GM12878 (cell line): ENCODE data around the gene B4GALT1. TPM values are rescaled to one million over a fixed set of nuclear protein-coding genes. Genes with fewer than 3 reads are reported as not detected.

Source experiments
- ATAC-seq: fragments of 200-7000 bp; cut with Tn5 transposase; 3 replicates; pipeline ENCODE4 v1.9.1; 2020; ENCODE audit warnings: mild to moderate bottlenecking, moderate library complexity
- BruUV-seq: library from RNA; stranded (reverse); fragments of 400-500 nt; replicated peaks from 2 replicates; lab custom pipeline; 2021; lab: Mats Ljungman, UMichigan
- CTCF ChIA-PET: fragments of 300-600 bp; sonication (Branson Sonifier 250); formaldehyde crosslinking; extraction: SDS; loops from one replicate; lab custom pipeline; 2021; ENCODE audit warnings: inconsistent platforms; lab: Yijun Ruan, JAX
- POLR2A ChIA-PET: fragments of 350-600 bp; formaldehyde crosslinking; extraction: SDS; loops from one replicate; lab custom pipeline; 2021; ENCODE audit warnings: inconsistent platforms; lab: Charles Lee
- RAD21 ChIA-PET: fragments of 300-600 bp; sonication (Branson Sonifier 250); formaldehyde crosslinking; loops from one replicate; lab custom pipeline; 2023; ENCODE audit warnings: antibody characterized with exemption; ENCODE audit not compliant: unreplicated experiment; lab: Charles Lee
- SMC1A ChIA-PET: fragments of 300-600 bp; sonication (Branson Sonifier 250); formaldehyde crosslinking; loops from one replicate; lab custom pipeline; 2023; ENCODE audit not compliant: unreplicated experiment, uncharacterized antibody; lab: Charles Lee
- DNase-seq: peaks from one replicate; pipeline ENCODE4 v3.0.0-alpha.2; 2011; ENCODE audit warnings: low read depth, low spot score
- FAIRE-seq: peaks from 3 replicates; lab custom pipeline; 2011; peaks lifted over from hg19 to GRCh38; lab: Jason Lieb, UNC
- H2AFZ ChIP-seq: 2 replicates; pipeline ENCODE4 v1.6.0; 2011; ENCODE audit warnings: low read depth, low read length, control low read depth; ENCODE audit not compliant: control insufficient read depth
- H3K27ac ChIP-seq: 2 replicates; pipeline ENCODE4 v1.5.1; 2011; ENCODE audit warnings: control low read depth; ENCODE audit not compliant: control insufficient read depth, insufficient read depth
- H3K27me3 ChIP-seq, 2 experiments: replicated peaks in 1 of 2; 2 replicates each; pipeline versions ENCODE4 v1.6.0 to v1.6.1; 2011; ENCODE audit warnings: low read length in 1 of 2; ENCODE audit not compliant: control insufficient read depth in 2 of 2, insufficient read depth in 2 of 2
- H3K36me3 ChIP-seq, 2 experiments: 2 replicates each; pipeline ENCODE4 v1.5.1; 2011; ENCODE audit warnings: low read length in 1 of 2; ENCODE audit not compliant: control insufficient read depth in 2 of 2, insufficient read depth in 2 of 2
- H3K4me1 ChIP-seq: 2 replicates; pipeline ENCODE4 v1.6.1; 2011; ENCODE audit warnings: mild to moderate bottlenecking, low read length, moderate library complexity, mixed read lengths; ENCODE audit not compliant: control insufficient read depth, insufficient read depth
- H3K4me2 ChIP-seq: 2 replicates; pipeline ENCODE4 v1.6.0; 2011; ENCODE audit warnings: control low read depth; ENCODE audit not compliant: control insufficient read depth, insufficient read depth
- H3K4me3 ChIP-seq: fragments of 200-600 bp; sonication (generic); 2 replicates; pipeline ENCODE4 v1.5.1; 2016
- H3K79me2 ChIP-seq: 2 replicates; pipeline ENCODE4 v1.6.0; 2011; ENCODE audit warnings: low read length; ENCODE audit not compliant: control insufficient read depth, insufficient read depth
- H3K9ac ChIP-seq: 2 replicates; pipeline ENCODE4 v1.8.0; 2011; ENCODE audit warnings: low read length, control low read depth, mixed read lengths; ENCODE audit not compliant: control insufficient read depth, insufficient read depth
- H3K9me3 ChIP-seq: replicated peaks from 3 replicates; pipeline ENCODE4 v1.5.1; 2011; ENCODE audit warnings: mild to moderate bottlenecking, low read length; ENCODE audit not compliant: control insufficient read depth, insufficient read depth
- H4K20me1 ChIP-seq: 2 replicates; pipeline ENCODE4 v1.6.0; 2011; ENCODE audit not compliant: control insufficient read depth, insufficient read depth
- BRCA1 ChIP-seq: IDR thresholded peaks from 2 replicates; pipeline ENCODE4 v1.6.1; 2011; ENCODE audit warnings: low read depth, low read length, improper control_type of control experiment
- EED ChIP-seq: sonication (generic); IDR thresholded peaks from 2 replicates; pipeline ENCODE4 v1.6.1; 2016; ENCODE audit warnings: antibody characterized with exemption, low read depth
- ESRRA ChIP-seq: IDR thresholded peaks from 2 replicates; pipeline ENCODE4 v1.6.1; 2012; ENCODE audit warnings: mild to moderate bottlenecking, low read length, improper control_type of control experiment
- ETV6 ChIP-seq, 2 experiments: fragments of 450-650 bp in 1 of 2; IDR thresholded peaks in 1 of 2; conservative IDR thresholded peaks in 1 of 2; 2 replicates each; pipeline ENCODE4 v1.6.1; 2014; ENCODE audit warnings: antibody characterized with exemption in 1 of 2, borderline replicate concordance in 1 of 2, low read depth in 1 of 2, mild to moderate bottlenecking in 1 of 2, moderate library complexity in 1 of 2
- GATAD2B ChIP-seq: fragments of 450-650 bp; conservative IDR thresholded peaks from 2 replicates; pipeline ENCODE4 v1.6.1; 2017; ENCODE audit warnings: low read depth, mild to moderate bottlenecking, moderate library complexity
- IRF5 ChIP-seq: fragments of 450-650 bp; IDR thresholded peaks from 2 replicates; pipeline ENCODE4 v1.6.1; 2017; ENCODE audit warnings: borderline replicate concordance
- PAX5 ChIP-seq: IDR thresholded peaks from 2 replicates; pipeline ENCODE4 v1.6.1; 2011; ENCODE audit warnings: low read depth, low read length, borderline replicate concordance
- RELA ChIP-seq: fragments of 450-650 bp; IDR thresholded peaks from 2 replicates; pipeline ENCODE4 v1.8.0; 2014; ENCODE audit warnings: borderline replicate concordance; ENCODE audit not compliant: partially characterized antibody
- ZBTB4 ChIP-seq: fragments of 450-650 bp; formaldehyde crosslinking; IDR thresholded peaks from 2 replicates; pipeline ENCODE4 v1.4.0; 2022; ENCODE audit warnings: mild to moderate bottlenecking, moderate library complexity
- ZBTB40 ChIP-seq: fragments of 450-650 bp; IDR thresholded peaks from 2 replicates; pipeline ENCODE4 v1.6.1; 2016; ENCODE audit warnings: mild to moderate bottlenecking, moderate library complexity, borderline replicate concordance
- WGBS: methylation state at CpG from one replicate; pipeline ENCODE4 v1.1.6; 2016; ENCODE audit warnings: low lambda C conversion rate; ENCODE audit not compliant: insufficient replicate concordance, insufficient coverage; ENCODE audit errors: missing lambda C conversion rate; 5-methylcytosine and 5-hydroxymethylcytosine counted together
- in situ Hi-C: fragments of 300-500 bp; cut with MboI; formaldehyde crosslinking; loops from 9 replicates; pipeline ENCODE4 v1.14.3; 2018; ENCODE audit warnings: mixed read lengths
- intact Hi-C: fragments of 100-400 bp; cut with micrococcal nuclease; formaldehyde crosslinking; loops from one replicate; pipeline ENCODE4 v1.14.2; 2022; ENCODE audit not compliant: unreplicated experiment
- polyA plus RNA-seq, 11 experiments: library from polyadenylated mRNA; depleted of rRNA in 4 of 11; unstranded in 6 of 11; stranded (reverse) in 5 of 11; fragments of >200 nt; fragmentation: Nextera tagmentation in 4 of 11; fragmentation: Illumina TruSeq in 1 of 11; extraction: Ambion mirVana in 4 of 11; extraction: Trizol in 1 of 11; gene quantifications; 1 replicate in 1 of 11; 2 replicates in 10 of 11; pipeline versions ENCODE4 v1.2.1 to v1.2.3, GENCODE V29; 2011 to 2016; ENCODE audit warnings: inconsistent platforms in 2 of 11, missing spikeins in 2 of 11, low read depth in 1 of 11
- total RNA-seq, 4 experiments: library from RNA; depleted of rRNA in 3 of 4; stranded (reverse); fragments of >200 nt in 3 of 4; fragmentation: Illumina TruSeq in 1 of 4; extraction: Trizol in 1 of 4; gene quantifications; 2 replicates each; pipeline versions ENCODE4 v1.2.1 to v1.2.3, GENCODE V29; 2013 to 2021

The B4GALT1 gene
- total and polyA plus RNA-seq, 10 of the 15 experiments (the other 5 are each of a cell fraction or from before 2014, with no cell fraction given) = 12.7 to 79.0 (median 41.0) TPM

- no peak overlapping the region for H2AFZ ChIP-seq
- ChIA-PET POLR2A (no interaction called here), SMC1A (interaction anchor here (0.7 to 1.2 kb wide), 2 partner anchors 39 to 121 kb away, joined by 3 to 4 read pairs; no protein-coding TSS in a partner anchor), RAD21 (no interaction called here), CTCF (no interaction called here)
- intact Hi-C loops = no loop called here
- H3K79me2 ChIP-seq = no peaks in the 10 kb centered on the region
- H3K27ac ChIP-seq = no peak overlapping the region
- DNase-seq = no peak
- in situ Hi-C loops = no loop called here
- H4K20me1 ChIP-seq = no peaks in the 10 kb centered on the region
- 96% methylated on average over 7 of the region's 7 CpGs for WGBS
- no peak for FAIRE-seq
- ATAC-seq = no peak
- no peak overlapping the region for H3K4me2 ChIP-seq
- no peaks in the 10 kb centered on the region for H3K9me3 ChIP-seq
- H3K9ac ChIP-seq = no peak overlapping the region
- no peaks in the 10 kb centered on the region for H3K27me3 ChIP-seq
- TF ChIP-seq EED (no peak), ZBTB4 (no peak), GATAD2B (no peak), ESRRA (no peak), ZBTB40 (no peak), IRF5 (no peak), BRCA1 (no peak), PAX5 (no peak), ETV6 (conservative IDR thresholded peaks at IDR 0.05 in 1 of 2, IDR thresholded peaks at IDR 0.05 in 1 of 2; ENCODE audit: borderline replicate concordance in 1 of 2, low read depth in 1 of 2) (no peak), RELA (no peak)
- no peaks in the 10 kb centered on the region for H3K4me1 ChIP-seq
- H3K36me3 ChIP-seq = no peaks in the 10 kb centered on the region; a peak in 1 of 4 replicates
- no peak overlapping the region for H3K4me3 ChIP-seq
- no TSS peak for BruUV-seq
Measured at GRCh38 chr9:33104401-33104800, 62.7 kb downstream of the B4GALT1 start.
